Stimulated activated CD4-positive, alpha-beta T cell treated with anti-CD3 and anti-CD28 coated beads, Interleukin-1b, Interleukin-23, amount 100 ng/mL, for 1 hour (primary cell): ENCODE measurements around the gene FHIP1B.

Experiments
- DNase-seq, 2 donors: peaks; one replicate each; pipeline ENCODE4 v3.0.0-alpha.2; 2020; ENCODE audit warnings: low read depth in 2 of 2

Gene FHIP1B

DNA sequence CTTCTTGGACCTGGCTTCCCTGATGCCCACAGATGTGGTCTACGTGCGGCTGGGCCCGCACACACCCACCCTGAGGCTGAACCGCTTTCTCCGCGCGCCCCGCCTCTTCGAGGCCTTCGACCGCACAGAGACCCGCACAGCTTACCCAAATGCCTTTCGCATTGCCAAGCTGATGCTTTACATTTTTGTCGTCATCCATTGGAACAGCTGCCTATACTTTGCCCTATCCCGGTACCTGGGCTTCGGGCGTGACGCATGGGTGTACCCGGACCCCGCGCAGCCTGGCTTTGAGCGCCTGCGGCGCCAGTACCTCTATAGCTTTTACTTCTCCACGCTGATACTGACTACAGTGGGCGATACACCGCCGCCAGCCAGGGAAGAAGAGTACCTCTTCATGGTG is 5.7 kb upstream of the FHIP1B start:
- DNase-seq: no peak

- no peak for DNase-seq
These were observed 4.5 kb upstream of the FHIP1B start, which contains the start of gene CNGA4 for GRCh38 chr11:6238902-6239301. Gene CNGA4 (plus strand): TSS chr11:6239089. CDS start chr11:6239207, 118 bp downstream.

DNA sequence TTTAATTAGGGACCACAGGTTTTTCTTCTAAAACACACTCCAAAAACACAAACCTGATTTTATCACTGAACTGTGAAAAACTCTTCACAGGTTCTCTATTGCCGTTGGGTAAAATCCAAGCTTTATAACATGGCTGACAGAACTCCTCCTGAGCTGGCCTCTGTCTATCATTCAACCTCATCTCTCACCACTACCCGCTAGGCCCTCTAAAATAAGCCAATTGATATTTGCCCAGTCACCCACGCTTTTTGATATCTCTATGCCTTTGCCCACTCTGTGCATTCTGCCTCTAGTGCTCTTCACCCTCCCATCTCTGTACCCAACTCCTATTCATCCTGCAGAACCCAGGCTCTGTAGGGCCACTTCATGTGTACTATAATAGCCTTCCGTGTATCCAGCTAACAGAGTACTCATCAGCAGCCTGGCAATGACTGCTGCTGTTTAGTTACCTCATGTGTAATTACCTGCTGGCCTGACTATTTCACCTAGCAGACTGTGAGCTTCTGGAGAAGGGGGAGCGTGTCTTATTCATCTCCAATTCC is 3.4 kb upstream of the FHIP1B start:
- DNase-seq: no peak

DNA sequence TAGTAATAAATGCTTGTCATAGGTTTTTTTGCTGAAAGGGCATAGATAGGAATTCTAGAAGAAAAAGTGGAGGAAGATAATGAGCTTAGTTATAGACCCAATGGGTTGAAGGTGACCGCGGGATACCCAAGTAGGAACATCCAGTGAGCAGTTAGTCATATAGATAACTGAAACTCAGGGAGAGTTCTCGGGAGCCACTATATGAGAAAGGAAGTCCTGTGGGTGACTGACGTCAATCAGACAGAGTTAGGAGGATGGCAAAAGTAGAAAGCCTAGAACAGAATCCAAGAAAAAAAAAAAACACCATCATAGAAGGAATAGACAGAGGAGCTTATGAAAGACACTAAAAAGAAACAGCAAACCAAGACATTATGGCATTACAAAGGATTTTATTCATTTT is 2.8 kb upstream of the FHIP1B start:
- no peak for DNase-seq

DNA sequence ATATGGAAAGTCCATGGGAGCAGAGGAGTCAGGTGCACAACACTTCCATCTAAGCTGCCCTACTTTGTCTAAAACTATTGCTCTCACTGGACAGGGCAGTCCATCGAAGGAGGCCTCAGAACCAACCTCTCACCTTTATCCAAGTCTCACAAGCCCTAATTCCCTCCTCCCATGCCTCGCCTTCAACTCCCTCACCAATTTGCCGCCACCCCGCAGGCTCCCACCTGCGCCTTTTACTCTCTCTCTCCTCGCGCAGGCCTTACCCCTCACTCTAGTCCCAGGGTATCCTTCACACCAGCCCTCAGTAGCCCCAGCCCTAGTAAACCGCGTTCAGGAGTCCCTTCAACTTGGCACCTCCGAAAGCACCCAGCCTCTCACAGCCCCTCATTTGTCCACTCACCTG is 451 bp downstream of the FHIP1B start:
- no peak for DNase-seq

GRCh38 chr11:6232899-6233298 is 1.5 kb downstream of the FHIP1B start:
- DNase-seq: no peak

GRCh38 chr11:6229911-6230310 is 4.5 kb downstream of the FHIP1B start:
- no peak for DNase-seq

GRCh38 chr11:6228520-6228919 is 5.9 kb downstream of the FHIP1B start:
- DNase-seq: no peak

GRCh38 chr11:6225896-6226295 is 8.5 kb downstream of the FHIP1B start:
- no peak for DNase-seq

GRCh38 chr11:6225024-6225423 is 9.4 kb downstream of the FHIP1B start:
- no peak for DNase-seq

GRCh38 chr11:6224421-6224820 is 10.0 kb downstream of the FHIP1B start:
- no peak for DNase-seq

GRCh38 chr11:6223854-6224253 is 10.6 kb downstream of the FHIP1B start:
- DNase-seq: no peak

GRCh38 chr11:6219359-6219758 is 15.1 kb downstream of the FHIP1B start:
- DNase-seq: no peak

GRCh38 chr11:6217722-6218121 is 16.7 kb downstream of the FHIP1B start:
- no peak for DNase-seq

DNA sequence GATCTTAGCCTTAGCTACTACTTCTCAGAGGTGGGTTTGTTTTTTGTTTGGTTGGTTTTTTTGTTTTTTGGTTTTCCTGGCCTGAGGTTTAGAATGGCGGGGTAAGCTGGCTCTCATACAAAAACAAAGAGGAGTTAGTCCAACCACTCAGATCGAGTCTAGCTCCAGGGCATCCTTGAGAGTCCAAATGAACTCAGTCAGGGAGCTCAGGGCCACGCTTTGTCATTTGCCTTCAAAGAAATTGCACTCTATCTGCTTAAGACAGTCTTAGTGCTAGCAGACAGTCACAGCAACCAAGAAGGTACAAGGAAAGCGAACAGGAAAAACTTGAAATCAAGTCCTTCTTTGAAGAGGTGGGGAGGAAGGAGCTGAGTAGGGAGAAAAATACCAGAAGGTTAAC is 17.9 kb downstream of the FHIP1B start:
- DNase-seq: no peak

GRCh38 chr11:6214530-6214929 is 19.9 kb downstream of the FHIP1B start:
- no peak for DNase-seq

DNA sequence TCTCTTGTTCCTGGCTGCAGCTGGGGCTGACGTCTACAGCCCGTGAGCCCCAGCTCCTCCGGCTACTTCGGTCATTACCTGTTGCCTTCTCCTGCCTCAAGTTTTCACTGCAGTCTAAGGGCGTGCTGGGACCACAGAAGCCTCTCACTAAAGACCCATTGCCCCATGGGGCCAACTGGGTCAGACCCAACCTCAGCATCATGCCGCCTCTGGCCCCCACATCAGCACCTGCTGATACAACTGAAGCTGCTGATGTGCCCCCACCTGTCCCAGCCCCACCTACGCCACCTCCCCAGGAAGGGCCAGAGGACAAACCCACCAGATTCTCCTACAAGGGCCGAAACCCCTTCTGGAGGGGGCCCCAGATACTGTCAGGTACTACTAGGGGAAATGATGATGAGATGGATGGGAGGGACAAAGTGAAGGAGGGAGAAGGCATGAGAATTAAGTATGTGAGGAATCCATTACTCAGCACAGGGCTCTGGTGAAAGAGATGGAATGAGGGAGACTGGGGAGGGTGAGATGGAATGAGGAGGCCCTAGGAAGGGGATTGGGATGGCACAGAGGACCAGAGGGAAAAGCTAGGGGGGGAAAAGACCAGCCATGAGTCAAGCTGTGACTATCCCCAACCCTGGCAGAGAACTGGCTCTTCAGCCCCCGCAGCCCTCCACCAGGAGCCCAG is 24.0 kb downstream of the FHIP1B start:
- no peak for DNase-seq

DNA sequence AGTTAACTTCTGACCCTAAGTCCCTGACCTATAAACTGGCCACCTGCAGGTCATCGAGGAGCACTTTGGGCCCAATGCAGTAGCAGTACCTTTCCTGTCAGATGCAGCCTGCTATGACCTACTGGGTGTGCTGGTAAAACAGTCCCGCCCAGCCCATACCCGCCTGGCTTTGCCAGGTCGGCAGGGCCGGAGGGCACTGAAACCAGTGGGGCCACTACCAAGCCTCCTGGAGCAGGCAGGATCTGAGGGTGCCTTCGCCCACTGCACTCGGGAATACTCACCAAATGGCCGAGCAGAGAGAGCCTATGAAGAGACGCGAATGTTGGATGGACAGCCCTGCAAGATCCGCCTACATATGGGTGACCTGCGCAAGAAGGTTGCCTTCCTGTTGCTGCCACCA is 24.6 kb downstream of the FHIP1B start:
- no peak for DNase-seq

GRCh38 chr11:6206456-6207180 is 27.8 kb downstream of the FHIP1B start:
- DNase-seq: no peak

DNA sequence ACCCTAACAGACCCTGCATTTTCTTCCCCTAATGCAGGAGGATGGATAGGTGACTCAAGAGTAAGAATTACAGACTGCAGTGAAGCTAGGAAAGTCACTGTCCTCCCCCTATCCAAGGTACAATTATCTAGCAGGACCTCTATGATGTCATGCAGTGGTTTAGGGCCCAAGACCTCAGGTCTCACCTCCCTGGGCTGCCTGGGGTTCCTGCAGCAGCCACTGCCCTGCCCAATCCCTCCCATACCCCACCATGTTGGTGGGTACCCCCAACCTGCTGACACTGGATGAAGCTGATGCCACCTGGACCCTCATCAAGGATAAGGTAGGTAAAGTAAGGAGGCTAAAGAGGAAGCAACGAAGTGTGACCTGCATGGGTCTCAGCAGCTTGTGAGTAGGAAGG is 29.1 kb downstream of the FHIP1B start, which contains the start of gene C11orf42:
TSS of gene C11orf42 (plus strand) at position 192 of the 400 bp plus-strand sequence. CDS start at position 251, 59 bp downstream.
- DNase-seq: no peak

DNA sequence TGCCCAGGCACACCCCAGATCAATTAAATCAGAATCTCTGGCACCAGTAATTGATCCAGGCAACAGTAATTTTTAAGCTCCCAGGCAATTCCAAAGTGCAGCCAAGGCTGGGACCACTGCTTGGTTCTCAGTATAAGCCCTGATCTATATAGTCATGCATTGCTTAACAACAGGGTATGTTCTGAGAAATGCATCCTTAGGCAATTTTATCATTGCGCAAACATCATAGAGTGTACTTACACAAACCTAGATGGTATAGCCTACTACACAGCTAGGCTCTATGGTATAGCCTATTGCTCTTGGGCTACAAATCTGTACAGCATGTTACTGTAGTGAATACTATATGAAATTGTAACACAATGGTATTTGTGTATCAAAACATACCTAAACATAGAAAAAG is 29.7 kb downstream of the FHIP1B start:
- no peak for DNase-seq

- DNase-seq: no peak
These were observed 31.1 kb downstream of the FHIP1B start for GRCh38 chr11:6203327-6203726.

DNA sequence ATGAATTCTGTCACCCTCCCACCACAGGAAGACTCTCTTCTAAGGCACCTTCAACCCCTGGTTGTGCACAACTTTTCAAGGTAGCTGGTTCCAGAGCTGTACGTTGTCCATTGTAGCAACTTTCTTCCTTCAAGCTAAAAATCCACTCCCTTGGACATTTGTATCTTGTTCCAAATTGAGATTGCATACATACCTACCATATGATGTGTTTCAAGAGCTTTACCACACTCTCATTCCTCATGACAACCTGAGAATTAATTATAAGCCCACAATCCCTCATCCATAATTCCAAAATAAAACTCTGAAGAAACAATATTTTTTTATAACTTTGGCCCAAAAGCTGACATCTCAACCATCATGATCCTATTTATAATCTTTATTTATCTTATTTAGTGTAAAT is 32.4 kb downstream of the FHIP1B start:
- DNase-seq: no peak
